IPS DF 6.9 (cell line): ENCODE results near the gene IGSF3.
"Not testable (repeated sequence)": the region's sequence is repeated elsewhere in the genome, so short reads cannot be mapped to it uniquely, and the experiment has no call there.

Experiments
- DNase-seq: peaks from one replicate; pipeline ENCODE4 v3.0.0-alpha.2; 2013; ENCODE audit warnings: low read depth, low spot score
- H3K27ac ChIP-seq: one replicate; pipeline ENCODE4 v1.5.1; 2013; ENCODE audit warnings: low read length, control low read depth
- H3K27me3 ChIP-seq: 2 replicates; pipeline ENCODE4 v1.6.1; 2013; ENCODE audit warnings: mild to moderate bottlenecking, low read length; ENCODE audit not compliant: control insufficient read depth, insufficient read depth
- H3K36me3 ChIP-seq: 2 replicates; pipeline ENCODE4 v1.6.1; 2013; ENCODE audit warnings: low read length; ENCODE audit not compliant: control insufficient read depth, insufficient read depth
- H3K4me1 ChIP-seq: 2 replicates; pipeline ENCODE4 v1.6.1; 2013; ENCODE audit warnings: low read length; ENCODE audit not compliant: control insufficient read depth, insufficient read depth
- H3K4me3 ChIP-seq: 2 replicates; pipeline ENCODE4 v1.5.1; 2013; ENCODE audit warnings: mild to moderate bottlenecking, low read length
- H3K9me3 ChIP-seq: 2 replicates; pipeline ENCODE4 v1.6.1; 2013; ENCODE audit warnings: low read length, inconsistent platforms; ENCODE audit not compliant: control insufficient read depth, insufficient read depth
- WGBS: extraction: QIAGEN DNeasy Blood & Tissue Kit; methylation state at CpG from one replicate; pipeline ENCODE4 v1.1.7; 2013; ENCODE audit warnings: mixed read lengths, missing lambda C conversion rate; ENCODE audit not compliant: insufficient read length, insufficient coverage; 5-methylcytosine and 5-hydroxymethylcytosine counted together

The IGSF3 gene

DNA sequence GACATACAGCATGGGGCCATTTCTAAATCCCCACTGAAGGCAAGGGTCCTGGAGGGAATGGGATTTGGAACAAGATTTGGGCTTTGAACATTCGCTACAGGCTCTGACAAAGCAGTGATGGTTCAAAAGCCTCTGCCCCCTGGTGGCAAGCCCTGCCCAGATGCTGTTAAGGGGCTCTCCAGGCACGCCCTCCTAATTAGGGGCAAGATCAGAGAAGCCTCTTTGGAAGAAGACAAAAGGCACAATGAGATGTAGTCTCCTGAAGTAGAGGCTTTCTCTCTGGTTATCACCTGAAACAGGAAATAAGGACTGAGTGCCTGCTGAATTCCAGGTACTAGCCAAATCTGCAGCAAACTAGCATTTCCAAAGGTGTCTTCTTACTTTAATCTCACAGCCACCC lies 37.5 kb downstream of the IGSF3 start:
- not testable (repeated sequence) for H3K9me3 ChIP-seq, H3K27ac ChIP-seq, DNase-seq, H3K4me3 ChIP-seq, H3K36me3 ChIP-seq, H3K4me1 ChIP-seq, H3K27me3 ChIP-seq
- WGBS: no CpG with 5 or more reads among the region's 2 CpGs

GRCh38 chr1:116629441-116629840 lies 38.1 kb downstream of the IGSF3 start:
- H3K4me1 ChIP-seq, H3K4me3 ChIP-seq, H3K36me3 ChIP-seq, H3K9me3 ChIP-seq, H3K27ac ChIP-seq, H3K27me3 ChIP-seq, DNase-seq: not testable (repeated sequence)
- 100% methylated on average over 1 of the region's 2 CpGs for WGBS

- no peak for DNase-seq
- H3K4me1 ChIP-seq: no peaks in the 10 kb centered on the region
- no peaks in the 10 kb centered on the region for H3K36me3 ChIP-seq
- H3K9me3 ChIP-seq: no peaks in the 10 kb centered on the region
- H3K27me3 ChIP-seq: no peaks in the 10 kb centered on the region
- no peak overlapping the region for H3K4me3 ChIP-seq
- no peak overlapping the region for H3K27ac ChIP-seq
- WGBS: no CpG with 5 or more reads among the region's 4 CpGs
Observed at GRCh38 chr1:116628448-116628847, 39.1 kb downstream of the IGSF3 start.

DNA sequence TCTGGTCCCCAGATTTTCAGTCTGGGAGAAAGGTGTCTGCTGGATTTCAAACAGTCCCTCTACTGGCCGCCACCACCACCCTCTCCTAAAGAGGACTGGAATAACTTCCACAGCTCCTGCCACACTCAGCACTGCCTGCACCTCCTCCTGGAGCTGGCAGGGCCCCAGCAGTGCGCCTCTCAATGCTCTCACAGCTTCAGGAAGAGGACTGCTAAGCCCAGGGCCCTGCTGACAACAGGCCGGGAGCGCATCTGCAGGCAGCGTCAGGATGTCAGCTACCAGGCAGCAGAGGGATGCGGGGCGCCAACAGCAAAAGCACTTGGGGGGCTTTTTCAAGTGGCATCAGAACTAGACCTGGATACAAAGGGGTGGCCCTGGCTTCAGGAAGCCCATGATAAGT lies 40.2 kb downstream of the IGSF3 start:
- H3K9me3 ChIP-seq, DNase-seq, H3K27ac ChIP-seq, H3K4me1 ChIP-seq, H3K27me3 ChIP-seq, H3K36me3 ChIP-seq, H3K4me3 ChIP-seq: not testable (repeated sequence)
- WGBS: no CpG with 5 or more reads among the region's 7 CpGs

GRCh38 chr1:116626915-116627314 lies 40.6 kb downstream of the IGSF3 start:
- H3K4me1 ChIP-seq, DNase-seq, H3K4me3 ChIP-seq, H3K9me3 ChIP-seq, H3K36me3 ChIP-seq, H3K27ac ChIP-seq, H3K27me3 ChIP-seq: not testable (repeated sequence)
- no CpG with 5 or more reads among the region's 7 CpGs for WGBS

- not testable (repeated sequence) for H3K27me3 ChIP-seq, H3K36me3 ChIP-seq, DNase-seq, H3K4me1 ChIP-seq, H3K27ac ChIP-seq, H3K4me3 ChIP-seq, H3K9me3 ChIP-seq
- WGBS: no CpG with 5 or more reads among the region's 5 CpGs
Observed at GRCh38 chr1:116625155-116625554, 42.4 kb downstream of the IGSF3 start.

GRCh38 chr1:116624040-116624439 lies 43.5 kb downstream of the IGSF3 start:
- no peaks in the 10 kb centered on the region for H3K27me3 ChIP-seq
- no peak overlapping the region for H3K4me3 ChIP-seq
- no peak overlapping the region for H3K27ac ChIP-seq
- WGBS: no CpG with 5 or more reads among the region's 7 CpGs
- DNase-seq: no peak
- no peaks in the 10 kb centered on the region for H3K9me3 ChIP-seq
- no peaks in the 10 kb centered on the region; the same call in 1 of the 2 replicates for H3K4me1 ChIP-seq
- H3K36me3 ChIP-seq: no peaks in the 10 kb centered on the region

- not testable (repeated sequence) for H3K36me3 ChIP-seq, H3K9me3 ChIP-seq, H3K4me3 ChIP-seq, H3K27ac ChIP-seq, H3K27me3 ChIP-seq, DNase-seq, H3K4me1 ChIP-seq
- no CpG with 5 or more reads among the region's 2 CpGs for WGBS
Observed at GRCh38 chr1:116622496-116622895, 45.0 kb downstream of the IGSF3 start.

DNA sequence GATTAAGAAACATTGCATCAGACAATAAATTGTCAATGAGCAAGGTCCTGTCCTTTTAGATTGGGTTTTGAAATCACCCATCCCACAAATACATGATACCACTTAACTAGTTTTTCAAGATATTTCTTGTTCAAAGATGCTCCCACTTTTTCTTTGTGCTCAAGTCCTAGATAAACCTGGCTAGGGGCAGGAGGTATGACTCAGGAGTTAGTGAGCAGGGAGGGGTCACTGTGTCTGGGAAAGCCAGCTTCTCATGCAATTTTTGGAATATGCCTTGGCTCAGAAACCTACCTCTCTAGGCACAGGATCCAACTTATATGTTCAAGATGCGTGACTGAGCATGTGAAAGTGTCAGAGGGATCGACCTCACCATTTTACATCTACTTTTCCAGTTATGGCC lies 45.8 kb downstream of the IGSF3 start:
- not testable (repeated sequence) for H3K27me3 ChIP-seq, DNase-seq, H3K4me3 ChIP-seq, H3K4me1 ChIP-seq, H3K36me3 ChIP-seq, H3K9me3 ChIP-seq, H3K27ac ChIP-seq
- WGBS: no CpG with 5 or more reads among the region's 2 CpGs

DNA sequence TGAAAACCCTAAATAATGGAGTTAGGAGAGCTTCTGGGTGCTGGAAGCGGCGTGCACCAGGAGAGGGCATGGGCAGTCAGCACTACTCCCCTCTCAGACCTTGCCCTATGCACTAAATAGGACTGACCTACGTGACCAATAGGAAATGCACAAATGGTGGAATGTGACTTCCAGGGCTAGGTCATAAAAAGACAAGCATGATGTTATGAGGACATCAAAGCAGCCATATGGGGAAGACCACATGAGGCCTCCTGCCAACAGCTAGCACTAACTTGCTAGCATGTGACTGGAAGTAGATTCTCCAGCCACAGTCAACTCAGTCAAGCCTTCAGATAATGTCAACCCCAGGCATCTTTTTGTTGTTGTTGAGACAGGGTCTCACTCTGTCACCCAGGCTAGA lies 47.1 kb downstream of the IGSF3 start:
- not testable (repeated sequence) for H3K27ac ChIP-seq, H3K4me1 ChIP-seq, H3K27me3 ChIP-seq, H3K4me3 ChIP-seq, H3K36me3 ChIP-seq, DNase-seq, H3K9me3 ChIP-seq
- WGBS: no CpG with 5 or more reads among the region's 3 CpGs

DNA sequence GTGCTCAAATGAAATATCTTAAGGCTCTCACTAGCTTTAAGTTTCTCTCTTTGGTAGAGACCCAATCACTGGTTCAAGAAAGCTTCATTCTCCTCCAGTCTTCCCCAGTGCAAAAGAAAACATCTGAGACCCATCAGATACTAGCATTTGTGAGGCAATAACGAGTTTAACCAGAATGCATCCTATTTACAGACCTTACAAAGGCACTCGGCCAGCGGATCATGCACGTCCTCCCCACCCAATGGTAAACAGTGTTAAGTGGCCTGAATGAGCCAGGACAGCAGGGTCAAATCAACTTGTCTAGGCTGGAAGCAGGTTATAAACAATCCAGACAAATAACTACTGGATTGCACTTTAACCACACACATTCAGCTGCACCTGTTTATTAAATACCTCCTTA lies 48.4 kb downstream of the IGSF3 start:
- H3K4me1 ChIP-seq, H3K9me3 ChIP-seq, H3K36me3 ChIP-seq, H3K4me3 ChIP-seq, H3K27ac ChIP-seq, H3K27me3 ChIP-seq, DNase-seq: not testable (repeated sequence)
- WGBS: no CpG with 5 or more reads among the region's 4 CpGs
